ENCODE measurements around the gene IGF2BP3. TPM values are rescaled to one million over a fixed set of nuclear protein-coding genes. Genes with fewer than 3 reads are reported as not detected.

IGF2BP3 gene
- total and polyA plus RNA-seq, 2 donors (not counting 3 experiments of a cell fraction or from before 2014, with no cell fraction given) = 41.2 to 111 TPM

- H3K9me1 ChIP-seq (replicated peaks; ENCODE audit: control insufficient read depth, extremely low read depth, insufficient read depth, low read length) = no peaks in the 10 kb centered on the region
- peaks cover 26% of the 10 kb centered on the region for H3K4me1 ChIP-seq (ENCODE audit: control insufficient read depth, extremely low read depth, insufficient read depth, low read length)
- dilution Hi-C loops (cut with MboI; ENCODE audit: extremely low pct_ligation_motif_present, low sequenced_read_pairs) (no loop called here), intact Hi-C loops (cut with micrococcal nuclease) (loop anchor here (5.0 kb wide), 2 partner anchors 61 to 121 kb away; partner anchors contain the start of gene MALSU1)
- ChIA-PET CTCF (interaction anchor here (0.9 to 5.0 kb wide), 5 partner anchors 12 to 68 kb away, joined by 3 to 40 read pairs (median 3); no protein-coding TSS in a partner anchor), POLR2A (no interaction called here)
- BruUV-seq (replicated peaks) = no TSS peak
- DNase-seq (ENCODE audit: low read depth, low spot score) (peak; percentile 84), FAIRE-seq (peak; percentile 88)
- H3K4me2 ChIP-seq (ENCODE audit: insufficient read depth, low read length) = no peak overlapping the region
- no peaks in the 10 kb centered on the region for H3K27me3 ChIP-seq (ENCODE audit: control insufficient read depth in 2 of 2, insufficient read depth in 2 of 2, low read length in 2 of 2)
- H2AFZ ChIP-seq (ENCODE audit: low read depth, low read length) = no peak overlapping the region
- TF ChIP-seq EZH2 (IDR thresholded peaks at IDR 0.05; ENCODE audit: borderline replicate concordance, low read depth, low read length, severe bottlenecking) = no peak
- peak; percentile 59 for TF ChIP-seq JUN (IDR thresholded peaks at IDR 0.05; ENCODE audit: borderline replicate concordance, insufficient read depth, insufficient read length, low read depth)
- no peak for TF ChIP-seq POLR2AphosphoS5 (IDR thresholded peaks at IDR 0.05; ENCODE audit: insufficient read depth, low read depth, low read length)
- TF ChIP-seq FOS (IDR thresholded peaks at IDR 0.05; ENCODE audit: borderline replicate concordance, insufficient read depth, low read length) = peak; percentile 33
- H3K36me3 ChIP-seq (ENCODE audit: control insufficient read depth in 2 of 2, extremely low read depth in 1 of 2, insufficient read depth in 2 of 2, low read length in 2 of 2) = peaks cover 2 to 13% of the 10 kb centered on the region in 2 experiments
- no peak overlapping the region for H3K9ac ChIP-seq (replicated peaks; ENCODE audit: extremely low read depth, insufficient read depth, low read length)
- H3K27ac ChIP-seq (ENCODE audit: insufficient read depth, low read depth, low read length) = peak overlapping the region; percentile 32
- no peak overlapping the region for H3K4me3 ChIP-seq (replicated peaks in 1 of 3; ENCODE audit: insufficient read depth in 1 of 3, low read depth in 1 of 3, low read length in 3 of 3)
- no peaks in the 10 kb centered on the region for H3K9me3 ChIP-seq (replicated peaks; ENCODE audit: control insufficient read depth, insufficient read depth, low read length)
- H3K79me2 ChIP-seq (ENCODE audit: control insufficient read depth, insufficient read depth, low read length) = peaks cover 84% of the 10 kb centered on the region
- no peaks in the 10 kb centered on the region for H4K20me1 ChIP-seq (replicated peaks; ENCODE audit: control insufficient read depth, extremely low read depth, insufficient read depth, low read length)
These were observed 52.2 kb downstream of the IGF2BP3 start for GRCh38 chr7:23418046-23418445.

- BruUV-seq (replicated peaks) = no TSS peak
- H3K27me3 ChIP-seq (ENCODE audit: control insufficient read depth in 2 of 2, insufficient read depth in 2 of 2, low read length in 2 of 2) = no peaks in the 10 kb centered on the region
- FAIRE-seq (no peak), DNase-seq (ENCODE audit: low read depth, low spot score) (no peak)
- dilution Hi-C loops (cut with MboI; ENCODE audit: extremely low pct_ligation_motif_present, low sequenced_read_pairs) (no loop called here), intact Hi-C loops (cut with micrococcal nuclease) (loop anchor here (5.0 kb wide), 2 partner anchors 58 to 118 kb away; partner anchors contain the start of gene MALSU1)
- no peak overlapping the region for H2AFZ ChIP-seq (ENCODE audit: low read depth, low read length)
- no peak overlapping the region for H3K4me3 ChIP-seq (replicated peaks in 1 of 3; ENCODE audit: insufficient read depth in 1 of 3, low read depth in 1 of 3, low read length in 3 of 3)
- H3K9me3 ChIP-seq (replicated peaks; ENCODE audit: control insufficient read depth, insufficient read depth, low read length) = no peaks in the 10 kb centered on the region
- no peak overlapping the region for H3K27ac ChIP-seq (ENCODE audit: insufficient read depth, low read depth, low read length)
- no peak for TF ChIP-seq EZH2 (IDR thresholded peaks at IDR 0.05; ENCODE audit: borderline replicate concordance, low read depth, low read length, severe bottlenecking)
- no peak for TF ChIP-seq GATA2 (IDR thresholded peaks at IDR 0.05; ENCODE audit: insufficient read depth, insufficient read length, low read depth, low read length)
- TF ChIP-seq CTCF (IDR thresholded peaks at IDR 0.05; ENCODE audit: extremely low read depth in 1 of 2, insufficient read depth in 1 of 2, low read depth in 1 of 2, low read length in 2 of 2) = no peak
- TF ChIP-seq FOS (IDR thresholded peaks at IDR 0.05; ENCODE audit: borderline replicate concordance, insufficient read depth, low read length) = no peak
- H3K36me3 ChIP-seq (ENCODE audit: control insufficient read depth in 2 of 2, extremely low read depth in 1 of 2, insufficient read depth in 2 of 2, low read length in 2 of 2) = peaks cover 4 to 13% of the 10 kb centered on the region in 2 experiments
- H3K4me1 ChIP-seq (ENCODE audit: control insufficient read depth, extremely low read depth, insufficient read depth, low read length) = peaks cover 26% of the 10 kb centered on the region
- ChIA-PET POLR2A (no interaction called here), CTCF (no interaction called here)
- H3K4me2 ChIP-seq (ENCODE audit: insufficient read depth, low read length) = no peak overlapping the region
- peaks cover 79% of the 10 kb centered on the region for H3K79me2 ChIP-seq (ENCODE audit: control insufficient read depth, insufficient read depth, low read length)
- no peaks in the 10 kb centered on the region for H4K20me1 ChIP-seq (replicated peaks; ENCODE audit: control insufficient read depth, extremely low read depth, insufficient read depth, low read length)
- no peaks in the 10 kb centered on the region for H3K9me1 ChIP-seq (replicated peaks; ENCODE audit: control insufficient read depth, extremely low read depth, insufficient read depth, low read length)
- H3K9ac ChIP-seq (replicated peaks; ENCODE audit: extremely low read depth, insufficient read depth, low read length) = no peak overlapping the region
These were observed 55.1 kb downstream of the IGF2BP3 start for GRCh38 chr7:23415198-23415597.

Measured in endothelial cell of umbilical vein (primary cell).